BLaER1 treated with 17β-estradiol and CSF1 and Interleukin-3, amounts not matched to agents 10 nM and 100 nM (cell line): ENCODE measurements around the gene ACADVL.

ENCODE experiments used
- H3K27ac ChIP-seq, 11 experiments: shearing (Covaris generic); formaldehyde crosslinking; 2 replicates each; pipeline ENCODE4 v1.8.1; 2022
- H3K27me3 ChIP-seq, 11 experiments: shearing (Covaris generic); formaldehyde crosslinking; 2 replicates each; pipeline ENCODE4 v1.8.1; 2022
- H3K36me3 ChIP-seq, 11 experiments: shearing (Covaris generic); formaldehyde crosslinking; 2 replicates each; pipeline ENCODE4 v1.8.1; 2022
- H3K4me1 ChIP-seq, 10 experiments: shearing (Covaris generic); formaldehyde crosslinking; 2 replicates each; pipeline ENCODE4 v1.8.1; 2022
- H3K4me2 ChIP-seq, 11 experiments: shearing (Covaris generic); formaldehyde crosslinking; 2 replicates each; pipeline ENCODE4 v1.8.1; 2022
- H3K4me3 ChIP-seq, 10 experiments: shearing (Covaris generic); formaldehyde crosslinking; 2 replicates each; pipeline ENCODE4 v1.8.1; 2022
- H3K9ac ChIP-seq, 11 experiments: shearing (Covaris generic); formaldehyde crosslinking; 2 replicates each; pipeline ENCODE4 v1.8.1; 2022
- H3K9me3 ChIP-seq, 11 experiments: shearing (Covaris generic); formaldehyde crosslinking; replicated peaks in 1 of 11; 2 replicates each; pipeline ENCODE4 v1.8.1; 2022
- H4K20me1 ChIP-seq, 11 experiments: shearing (Covaris generic); formaldehyde crosslinking; 2 replicates each; pipeline ENCODE4 v1.8.1; 2022
- Cebpa-rat ChIP-seq, 11 experiments: shearing (Covaris generic); IDR thresholded peaks; 2 replicates each; pipeline ENCODE4 v1.8.1; 2022

ACADVL gene

GRCh38 chr17:7246779-7247178 lies 27.0 kb downstream of the ACADVL start:
- H3K27ac ChIP-seq, result no peak overlapping the region

GRCh38 chr17:7248796-7249195 lies 29.1 kb downstream of the ACADVL start:
- Histone ChIP-seq H3K4me2 (peak overlapping the region; percentile 88 to 99 (median 96)), H3K9ac (peak overlapping the region; percentile 86 to 98 (median 96))
- no peak for TF ChIP-seq Cebpa-rat (IDR thresholded peaks at IDR 0.05)

More at GRCh38 chr17:7246779-7247178, 27.0 kb downstream of the ACADVL start:
- H3K36me3 ChIP-seq, result peaks cover 36 to 59% (median 49%) of the 10 kb centered on the region in 11 experiments
- H3K4me1 ChIP-seq, result peaks cover 20 to 38% (median 26%) of the 10 kb centered on the region in 10 experiments
- H3K4me2 ChIP-seq, result no peak overlapping the region
- no peaks in the 10 kb centered on the region for H3K27me3 ChIP-seq
- H3K9ac ChIP-seq, result peak overlapping the region in 9 of 11 experiments; percentile 5 to 46 (median 18); a peak in 9 of 22 replicates
- H4K20me1 ChIP-seq, result peaks cover 0 to 61% (median 35%) of the 10 kb centered on the region in 11 experiments; a peak in 17 of 22 replicates
- H3K9me3 ChIP-seq, result no peaks in the 10 kb centered on the region
- no peak for TF ChIP-seq Cebpa-rat (IDR thresholded peaks at IDR 0.05)
- H3K4me3 ChIP-seq, result no peak overlapping the region

DNA sequence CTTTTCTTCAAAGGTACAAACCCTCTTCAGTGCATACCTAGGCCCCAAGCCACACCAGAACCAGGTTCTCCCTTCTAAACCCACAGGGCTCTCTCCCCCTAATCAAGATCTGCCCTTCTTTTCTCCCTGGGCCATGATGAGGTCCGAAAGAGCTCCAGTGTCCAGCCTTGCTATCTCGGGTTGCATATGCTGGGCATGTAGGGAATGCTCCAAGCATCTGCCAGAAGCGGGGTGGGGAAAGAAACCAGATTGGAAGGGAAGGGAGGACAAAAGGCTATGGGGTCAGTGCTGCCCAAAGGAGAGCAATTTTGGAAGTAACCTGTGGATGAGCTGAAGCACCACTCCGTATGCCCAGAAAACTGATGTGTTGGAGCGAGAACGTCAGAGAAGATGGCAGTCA lies 29.5 kb downstream of the ACADVL start:
- Histone ChIP-seq H3K4me3 (peak overlapping the region; percentile 88 to 98 (median 96)), H3K4me2 (peak overlapping the region; percentile 88 to 99 (median 96)), H3K27ac (peak overlapping the region in 10 of 11 experiments; percentile 90 to 99 (median 96); a peak in 19 of 22 replicates), H3K9ac (peak overlapping the region; percentile 86 to 98 (median 96)), H3K4me1 (peaks cover 25 to 40% (median 32%) of the 10 kb centered on the region in 10 experiments), H4K20me1 (peaks cover 0 to 60% (median 35%) of the 10 kb centered on the region in 11 experiments; a peak in 17 of 22 replicates), H3K27me3 (no peaks in the 10 kb centered on the region), H3K36me3 (peaks cover 34 to 58% (median 43%) of the 10 kb centered on the region in 11 experiments), H3K9me3 (no peaks in the 10 kb centered on the region)
- TF ChIP-seq Cebpa-rat (IDR thresholded peaks at IDR 0.05), result no peak

More at GRCh38 chr17:7248796-7249195, 29.1 kb downstream of the ACADVL start:
- H3K4me3 ChIP-seq, result peak overlapping the region in 8 of 10 experiments; percentile 88 to 98 (median 96); a peak in 14 of 20 replicates
- peaks cover 39 to 58% (median 43%) of the 10 kb centered on the region in 11 experiments for H3K36me3 ChIP-seq
- H3K4me1 ChIP-seq, result peaks cover 26 to 40% (median 31%) of the 10 kb centered on the region in 10 experiments
- H3K9me3 ChIP-seq, result no peaks in the 10 kb centered on the region
- H4K20me1 ChIP-seq, result peaks cover 0 to 61% (median 35%) of the 10 kb centered on the region in 11 experiments; a peak in 17 of 22 replicates
- H3K27ac ChIP-seq, result peak overlapping the region in 8 of 11 experiments; percentile 90 to 99 (median 98); a peak in 13 of 22 replicates
- H3K27me3 ChIP-seq, result no peaks in the 10 kb centered on the region

DNA sequence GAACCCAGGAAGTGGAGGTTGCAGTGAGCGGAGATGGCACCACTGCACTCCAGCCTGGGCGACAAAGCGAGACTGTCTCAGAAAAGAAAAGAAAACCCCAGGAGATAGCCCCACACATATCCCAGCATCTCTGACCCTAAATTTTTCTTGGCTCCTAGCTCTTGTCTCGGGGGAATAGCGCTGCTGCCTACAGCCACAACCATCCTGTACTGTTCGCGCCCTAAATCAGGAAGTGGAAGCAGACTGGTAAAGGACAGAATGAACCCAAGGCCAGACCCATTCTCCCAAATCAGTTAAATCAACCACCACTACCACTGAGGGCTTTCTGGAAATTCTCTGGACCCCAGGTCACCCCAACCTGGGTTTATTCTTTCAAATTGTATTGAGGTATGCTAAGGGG lies 30.1 kb downstream of the ACADVL start:
- Histone ChIP-seq H3K4me3 (peak overlapping the region; percentile 88 to 98 (median 96)), H4K20me1 (peaks cover 0 to 54% (median 35%) of the 10 kb centered on the region in 11 experiments; a peak in 17 of 22 replicates), H3K9me3 (no peaks in the 10 kb centered on the region), H3K27ac (peak overlapping the region; percentile 90 to 99 (median 97); a peak in 21 of 22 replicates), H3K36me3 (peaks cover 34 to 58% (median 43%) of the 10 kb centered on the region in 11 experiments), H3K9ac (peak overlapping the region; percentile 86 to 98 (median 96)), H3K27me3 (no peaks in the 10 kb centered on the region), H3K4me1 (peaks cover 25 to 44% (median 34%) of the 10 kb centered on the region in 10 experiments), H3K4me2 (peak overlapping the region; percentile 88 to 99 (median 96))
- no peak for TF ChIP-seq Cebpa-rat (IDR thresholded peaks at IDR 0.05)

DNA sequence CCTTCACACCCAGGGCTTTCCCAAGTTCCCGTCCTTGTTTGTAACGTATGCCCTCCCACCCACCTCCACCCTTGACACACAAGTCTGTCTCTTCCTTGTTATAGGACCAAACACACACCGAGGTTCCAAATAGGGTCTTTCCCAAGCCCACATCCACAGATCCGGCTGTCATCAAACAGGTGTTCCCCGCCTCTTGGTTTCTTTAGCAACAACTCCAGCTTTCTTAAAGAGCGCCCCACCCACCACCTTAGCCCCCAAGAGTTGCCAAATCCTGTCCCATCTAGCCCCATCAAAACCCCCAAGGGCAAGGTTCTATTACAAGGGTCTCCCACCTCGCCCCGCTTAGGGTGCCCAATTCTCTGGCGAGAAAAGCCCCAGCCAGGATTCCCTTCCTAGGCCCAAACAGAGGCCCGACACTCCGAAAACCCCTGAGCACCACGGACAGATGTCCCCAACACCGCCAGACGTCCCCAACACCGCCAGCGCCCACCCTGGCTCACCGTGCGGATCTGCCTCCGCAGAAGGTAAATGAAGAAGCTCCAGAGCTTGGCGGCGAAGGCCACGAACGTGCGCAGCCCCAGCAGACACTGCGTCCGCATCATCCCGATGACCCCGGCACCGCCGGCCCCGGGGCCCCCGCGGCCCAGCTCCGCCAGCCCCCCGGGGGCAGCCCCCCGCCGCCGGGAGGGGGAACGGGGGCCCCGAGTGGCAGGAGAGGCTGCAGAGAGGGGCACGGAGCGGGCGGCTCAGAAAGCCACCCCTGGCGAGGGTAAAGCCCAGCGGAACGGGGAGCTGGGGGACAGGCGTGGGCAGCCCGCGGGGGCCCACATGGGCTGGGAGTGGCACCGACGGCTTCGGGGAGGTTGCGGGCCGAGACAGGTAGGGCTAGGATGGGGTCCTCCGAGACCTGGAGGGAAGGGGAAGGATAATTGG lies 31.2 kb downstream of the ACADVL start:
- H3K4me1 ChIP-seq, result peaks cover 25 to 44% (median 34%) of the 10 kb centered on the region in 10 experiments
- peak overlapping the region; percentile 88 to 99 (median 96) for H3K4me2 ChIP-seq
- no peaks in the 10 kb centered on the region for H3K27me3 ChIP-seq
- peak overlapping the region; percentile 88 to 98 (median 96) for H3K4me3 ChIP-seq
- no peak for TF ChIP-seq Cebpa-rat (IDR thresholded peaks at IDR 0.05)
- H3K36me3 ChIP-seq, result peaks cover 34 to 58% (median 43%) of the 10 kb centered on the region in 11 experiments
- H3K9ac ChIP-seq, result peak overlapping the region; percentile 86 to 98 (median 96)
- H3K27ac ChIP-seq, result peak overlapping the region; percentile 90 to 99 (median 97)
- H4K20me1 ChIP-seq, result peaks cover 0 to 55% (median 35%) of the 10 kb centered on the region in 11 experiments; a peak in 17 of 22 replicates
- H3K9me3 ChIP-seq, result no peaks in the 10 kb centered on the region

DNA sequence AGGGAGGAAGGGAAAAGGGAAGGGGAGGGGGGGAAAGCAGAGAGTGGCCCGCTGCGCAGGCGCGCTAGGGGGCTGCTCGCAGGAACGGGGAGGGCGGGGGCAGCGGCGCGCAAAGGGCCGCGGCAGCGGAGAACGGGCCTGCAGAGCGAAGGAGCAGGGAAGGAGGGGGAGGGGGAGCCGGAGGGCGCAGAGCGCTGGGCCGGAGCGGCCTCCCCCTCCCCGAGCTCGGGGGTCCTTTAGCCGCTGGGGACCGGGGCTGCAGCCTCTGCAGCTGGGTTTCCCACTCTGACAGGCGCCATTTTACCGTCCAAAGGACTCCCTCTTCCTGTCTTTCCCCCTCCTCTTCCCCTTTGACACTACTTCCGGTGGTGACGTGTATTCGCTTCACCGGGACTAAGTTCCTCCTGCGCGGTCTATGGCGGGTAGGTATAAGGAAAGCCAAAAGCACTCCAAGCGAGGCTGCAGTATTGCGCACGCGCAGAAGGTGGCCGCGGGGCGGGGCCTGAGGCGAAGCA lies 32.0 kb downstream of the ACADVL start, which contains the start of gene CTDNEP1:
CTDNEP1 (minus strand) TSS at position 74 of the 515 bp plus-strand sequence. CDS start 438 bp downstream, outside the sequence.
- peaks cover 25 to 44% (median 34%) of the 10 kb centered on the region in 10 experiments for H3K4me1 ChIP-seq
- peaks cover 0 to 55% (median 28%) of the 10 kb centered on the region in 11 experiments; a peak in 17 of 22 replicates for H4K20me1 ChIP-seq
- TF ChIP-seq Cebpa-rat (IDR thresholded peaks at IDR 0.05), result no peak
- peak within 1 kb of the TSS; percentile 90 to 99 (median 97) for H3K4me2 ChIP-seq
- peaks cover 34 to 58% (median 43%) of the 10 kb centered on the region in 11 experiments for H3K36me3 ChIP-seq
- no peaks in the 10 kb centered on the region for H3K9me3 ChIP-seq
- peak within 1 kb of the TSS; percentile 88 to 98 (median 96) for H3K4me3 ChIP-seq
- H3K27ac ChIP-seq, result peak within 1 kb of the TSS; percentile 90 to 99 (median 97)
- peak within 1 kb of the TSS; percentile 86 to 98 (median 96) for H3K9ac ChIP-seq
- H3K27me3 ChIP-seq, result no peaks in the 10 kb centered on the region

- peak within 1 kb of the TSS; percentile 86 to 98 (median 96) for H3K9ac ChIP-seq
- TF ChIP-seq Cebpa-rat (IDR thresholded peaks at IDR 0.05), result no peak
- no peaks in the 10 kb centered on the region for H3K9me3 ChIP-seq
- H4K20me1 ChIP-seq, result peaks cover 0 to 51% (median 22%) of the 10 kb centered on the region in 11 experiments; a peak in 17 of 22 replicates
- peaks cover 25 to 44% (median 34%) of the 10 kb centered on the region in 10 experiments for H3K4me1 ChIP-seq
- peak within 1 kb of the TSS; percentile 88 to 98 (median 96) for H3K4me3 ChIP-seq
- peak within 1 kb of the TSS; percentile 90 to 99 (median 97) for H3K27ac ChIP-seq
- peak within 1 kb of the TSS; percentile 90 to 99 (median 97) for H3K4me2 ChIP-seq
- no peaks in the 10 kb centered on the region for H3K27me3 ChIP-seq
- H3K36me3 ChIP-seq, result peaks cover 36 to 58% (median 43%) of the 10 kb centered on the region in 11 experiments
Observed at GRCh38 chr17:7252176-7253043, 32.7 kb downstream of the ACADVL start, which contains the start of gene ELP5. TSS of gene ELP5 (plus strand) at chr17:7252215. CDS start at chr17:7252551, 336 bp downstream.
